ACC112 (cell line): ENCODE measurements around the gene JAG2.

Source experiments
- H2AFZ ChIP-seq: fragments of 200-600 bp; sonication (generic); one replicate; pipeline ENCODE4 v1.6.0; 2017; ENCODE audit warnings: antibody characterized with exemption, low read length; ENCODE audit not compliant: unreplicated experiment
- H3K27ac ChIP-seq: fragments of 200-600 bp; sonication (generic); 2 replicates; pipeline ENCODE4 v1.5.1; 2014; ENCODE audit warnings: low read depth, mild to moderate bottlenecking, antibody characterized with exemption, low read length, moderate library complexity
- H3K27me3 ChIP-seq: fragments of 200-600 bp; sonication (generic); 2 replicates; pipeline ENCODE4 v1.6.1; 2014; ENCODE audit warnings: mild to moderate bottlenecking, antibody characterized with exemption, low read length, moderate library complexity, mixed read lengths; ENCODE audit not compliant: insufficient read depth
- H3K36me3 ChIP-seq: fragments of 200-600 bp; sonication (generic); 2 replicates; pipeline ENCODE4 v1.6.1; 2016; ENCODE audit warnings: mild to moderate bottlenecking, antibody characterized with exemption, low read length, moderate library complexity, mixed read lengths; ENCODE audit not compliant: insufficient read depth
- H3K4me1 ChIP-seq: fragments of 200-600 bp; sonication (generic); one replicate; pipeline ENCODE4 v1.6.1; 2016; ENCODE audit warnings: low read length, mixed read lengths; ENCODE audit not compliant: insufficient read depth, unreplicated experiment, control insufficient read depth
- H3K4me3 ChIP-seq: fragments of 200-600 bp; sonication (generic); 2 replicates; pipeline ENCODE4 v1.5.1; 2014; ENCODE audit warnings: mild to moderate bottlenecking, low read depth, low read length
- H3K79me2 ChIP-seq: fragments of 200-600 bp; sonication (generic); one replicate; pipeline ENCODE4 v1.6.0; 2016; ENCODE audit warnings: low read length; ENCODE audit not compliant: control insufficient read depth, unreplicated experiment, insufficient read depth

JAG2 gene

GRCh38 chr14:105203057-105203531, 34.5 kb upstream of the JAG2 start:
- Histone ChIP-seq H3K4me1 (peaks cover 30% of the 10 kb centered on the region), H2AFZ (no peak overlapping the region), H3K36me3 (no peaks in the 10 kb centered on the region), H3K79me2 (no peaks in the 10 kb centered on the region), H3K27ac (no peak overlapping the region), H3K4me3 (no peak overlapping the region), H3K27me3 (no peaks in the 10 kb centered on the region)

GRCh38 chr14:105201925-105202513, 33.4 kb upstream of the JAG2 start:
- peaks cover 1% of the 10 kb centered on the region; the same call in 1 of the 2 replicates for H3K27me3 ChIP-seq
- H3K27ac ChIP-seq: no peak overlapping the region
- peaks cover 30% of the 10 kb centered on the region for H3K4me1 ChIP-seq
- H3K79me2 ChIP-seq: no peaks in the 10 kb centered on the region
- H3K4me3 ChIP-seq: no peak overlapping the region
- H2AFZ ChIP-seq: no peak overlapping the region
- H3K36me3 ChIP-seq: no peaks in the 10 kb centered on the region

GRCh38 chr14:105201156-105201924, 32.8 kb upstream of the JAG2 start:
- Histone ChIP-seq H3K4me3 (no peak overlapping the region), H3K79me2 (no peaks in the 10 kb centered on the region), H3K36me3 (no peaks in the 10 kb centered on the region), H3K4me1 (peaks cover 30% of the 10 kb centered on the region), H3K27me3 (peaks cover 8% of the 10 kb centered on the region), H2AFZ (no peak overlapping the region), H3K27ac (no peak overlapping the region)

GRCh38 chr14:105200641-105201040, 32.1 kb upstream of the JAG2 start:
- H2AFZ ChIP-seq: no peak overlapping the region
- H3K36me3 ChIP-seq: no peaks in the 10 kb centered on the region
- no peaks in the 10 kb centered on the region for H3K79me2 ChIP-seq
- no peak overlapping the region for H3K4me3 ChIP-seq
- H3K27me3 ChIP-seq: peaks cover 15% of the 10 kb centered on the region
- no peak overlapping the region for H3K27ac ChIP-seq
- peaks cover 26% of the 10 kb centered on the region for H3K4me1 ChIP-seq

GRCh38 chr14:105200074-105200473, 31.5 kb upstream of the JAG2 start:
- Histone ChIP-seq H3K4me3 (no peak overlapping the region), H2AFZ (no peak overlapping the region), H3K27me3 (peaks cover 21% of the 10 kb centered on the region), H3K36me3 (no peaks in the 10 kb centered on the region), H3K27ac (no peak overlapping the region), H3K79me2 (no peaks in the 10 kb centered on the region), H3K4me1 (peaks cover 22% of the 10 kb centered on the region)

- no peaks in the 10 kb centered on the region for H3K79me2 ChIP-seq
- H3K4me1 ChIP-seq: peaks cover 13% of the 10 kb centered on the region
- H2AFZ ChIP-seq: no peak overlapping the region
- no peak overlapping the region for H3K4me3 ChIP-seq
- peaks cover 22% of the 10 kb centered on the region for H3K27me3 ChIP-seq
- H3K36me3 ChIP-seq: no peaks in the 10 kb centered on the region
- no peak overlapping the region for H3K27ac ChIP-seq
Measured at GRCh38 chr14:105199093-105199492, 30.5 kb upstream of the JAG2 start.

- H3K27ac ChIP-seq: no peak overlapping the region
- H3K4me1 ChIP-seq: peaks cover 15% of the 10 kb centered on the region
- H3K4me3 ChIP-seq: no peak overlapping the region
- H2AFZ ChIP-seq: no peak overlapping the region
- H3K36me3 ChIP-seq: no peaks in the 10 kb centered on the region
- H3K27me3 ChIP-seq: peaks cover 22% of the 10 kb centered on the region
- no peaks in the 10 kb centered on the region for H3K79me2 ChIP-seq
Measured at GRCh38 chr14:105198588-105198987, 30.0 kb upstream of the JAG2 start.

GRCh38 chr14:105197211-105197641, 28.6 kb upstream of the JAG2 start:
- H3K4me1 ChIP-seq: peaks cover 22% of the 10 kb centered on the region
- no peaks in the 10 kb centered on the region for H3K79me2 ChIP-seq
- peaks cover 22% of the 10 kb centered on the region for H3K27me3 ChIP-seq
- H3K36me3 ChIP-seq: no peaks in the 10 kb centered on the region
- no peak overlapping the region for H3K27ac ChIP-seq
- H3K4me3 ChIP-seq: no peak overlapping the region
- no peak overlapping the region for H2AFZ ChIP-seq

- Histone ChIP-seq H3K4me3 (no peak overlapping the region), H3K79me2 (no peaks in the 10 kb centered on the region), H3K36me3 (no peaks in the 10 kb centered on the region), H3K27ac (no peak overlapping the region), H3K27me3 (peaks cover 22% of the 10 kb centered on the region), H2AFZ (no peak overlapping the region), H3K4me1 (peaks cover 22% of the 10 kb centered on the region)
Measured at GRCh38 chr14:105196265-105196960, 27.8 kb upstream of the JAG2 start.

- Histone ChIP-seq H3K36me3 (no peaks in the 10 kb centered on the region), H3K27me3 (peaks cover 22% of the 10 kb centered on the region), H3K27ac (no peak overlapping the region), H3K4me1 (peaks cover 22% of the 10 kb centered on the region), H2AFZ (no peak overlapping the region), H3K79me2 (no peaks in the 10 kb centered on the region), H3K4me3 (no peak overlapping the region)
Measured at GRCh38 chr14:105195522-105196264, 27.1 kb upstream of the JAG2 start.
